Measurements from ENCODE around the gene SLC36A3.
A peak's percentile ranks its signal among the peaks of the same experiment; 100 is the strongest.
"Not testable (repeated sequence)": the region's sequence is repeated elsewhere in the genome, so short reads cannot be mapped to it uniquely, and the experiment has no call there.

SLC36A3 gene

DNA sequence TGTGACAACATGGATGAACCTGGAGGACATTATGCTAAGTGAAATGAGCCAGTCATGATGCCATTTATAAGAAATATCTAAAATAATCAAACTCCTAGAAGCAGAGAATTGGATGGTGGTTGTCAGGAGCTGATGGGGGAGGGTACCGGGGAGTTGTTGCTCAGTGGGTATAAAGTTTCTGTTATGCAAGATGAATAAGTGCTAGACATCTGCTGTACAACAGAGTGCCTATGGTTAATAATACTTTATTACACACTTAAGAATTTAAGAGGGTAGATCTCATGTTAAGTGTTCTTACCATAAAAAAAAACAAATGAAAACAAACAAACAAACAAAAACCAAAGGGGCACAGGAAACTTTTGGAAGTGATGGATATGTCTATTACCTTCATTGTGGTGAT is 66.7 kb downstream of the SLC36A3 start:
- DNase-seq, result no peak

GRCh38 chr5:151235239-151235571 is 68.4 kb downstream of the SLC36A3 start:
- DNase-seq, result not testable (repeated sequence)

DNA sequence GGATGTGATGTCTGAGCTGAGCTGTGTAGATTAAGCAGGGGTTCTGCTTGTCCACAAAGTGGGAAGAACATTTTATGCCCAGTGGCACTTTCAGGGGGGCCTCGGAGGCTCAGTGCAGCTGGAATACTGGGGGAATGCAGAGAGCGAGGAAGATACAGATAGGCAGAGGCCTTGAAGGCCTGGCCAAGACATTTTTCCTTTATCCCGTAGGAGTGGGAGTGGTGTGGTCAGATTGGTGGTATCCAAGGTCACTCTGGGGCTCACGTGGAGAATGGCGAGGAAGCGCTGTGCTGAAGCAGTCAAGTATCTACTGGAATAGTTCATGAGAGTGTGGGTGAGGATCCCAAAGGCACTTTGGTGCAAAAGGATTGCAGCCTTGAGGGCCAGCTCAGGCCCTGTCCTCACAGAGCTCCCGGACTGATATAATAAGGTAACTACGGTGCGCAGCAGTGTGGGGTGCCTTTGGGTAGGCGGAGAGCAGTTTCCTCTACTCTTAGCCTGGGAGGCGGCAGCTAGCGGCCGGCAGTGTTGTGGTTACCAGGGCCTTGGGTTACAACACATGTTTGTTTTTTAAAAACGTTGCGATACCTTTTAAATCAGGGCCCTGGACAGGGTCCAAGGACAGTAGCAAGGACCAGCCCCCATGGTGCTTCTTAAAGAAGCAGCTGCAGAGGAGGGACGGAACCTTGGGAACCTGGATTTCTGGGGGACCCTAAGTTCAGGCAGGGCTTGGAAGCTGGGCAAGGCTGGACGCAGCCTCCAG is 68.9 kb downstream of the SLC36A3 start:
- peak; percentile 42 for DNase-seq

GRCh38 chr5:151233616-151234085 is 69.9 kb downstream of the SLC36A3 start:
- no peak for DNase-seq

GRCh38 chr5:151231359-151231758 is 72.2 kb downstream of the SLC36A3 start:
- no peak for DNase-seq

- DNase-seq, result no peak
Measured at GRCh38 chr5:151230048-151230680, 73.4 kb downstream of the SLC36A3 start.

DNA sequence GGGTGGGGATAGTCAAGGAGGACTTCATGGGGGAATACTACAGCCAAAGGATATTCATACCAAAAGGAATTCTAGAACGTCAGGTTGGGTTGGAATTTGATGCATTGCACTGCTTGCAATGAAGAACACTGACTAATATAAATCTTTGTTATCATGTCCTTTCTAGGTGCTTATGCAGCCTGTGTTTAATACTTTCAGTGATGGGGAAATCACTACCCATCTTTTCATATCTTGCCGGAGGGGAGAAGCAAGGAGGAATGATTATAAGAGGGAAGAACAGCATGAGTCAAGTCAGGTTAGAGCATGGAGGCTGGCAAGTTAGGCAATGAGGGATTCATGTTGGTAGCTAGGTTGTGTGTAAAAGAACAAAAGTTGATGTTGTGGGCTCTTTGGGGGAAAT is 74.6 kb downstream of the SLC36A3 start:
- no peak for DNase-seq

DNA sequence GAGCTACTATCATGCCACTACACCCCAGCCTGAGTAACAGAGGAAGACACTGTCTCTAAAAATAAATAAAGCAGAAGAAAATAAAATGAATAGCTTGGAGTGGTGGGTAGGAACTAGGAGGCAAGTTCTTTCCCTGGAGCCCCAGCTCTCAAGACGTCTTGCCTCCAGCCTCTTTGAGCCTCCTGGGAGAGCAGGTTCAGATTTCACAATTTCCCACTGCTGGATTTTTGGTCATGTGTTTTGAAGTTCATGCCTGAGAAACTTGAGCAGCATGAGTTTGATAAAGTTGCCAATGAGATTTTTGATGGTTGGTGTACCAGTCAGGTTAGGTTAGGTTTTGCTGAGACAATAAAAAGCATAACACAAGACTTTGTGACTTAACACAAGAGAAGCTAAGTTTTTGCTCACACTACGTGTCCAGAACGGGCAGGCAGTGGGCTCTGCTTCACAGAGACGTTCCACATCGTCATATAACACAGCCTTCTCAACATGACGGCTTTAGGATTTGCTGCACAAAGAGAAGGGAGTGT is 75.6 kb downstream of the SLC36A3 start:
- DNase-seq, result no peak

Measured in MV-4-11 (cell line).